K562 (cell line): Measurements from ENCODE around the gene FAM83E. TPM values are rescaled to one million over a fixed set of nuclear protein-coding genes. Genes with fewer than 3 reads are reported as not detected.
A peak's percentile ranks its signal among the peaks of the same experiment; 100 is the strongest.

Source experiments
- CREBBP ChIP-seq: IDR thresholded peaks from one replicate; pipeline ENCODE4 v1.6.1; 2012; ENCODE audit warnings: low read depth, mild to moderate bottlenecking, control low read depth, inconsistent platforms, low read length
- DNMT1 ChIP-seq: fragments of 450-650 bp; IDR thresholded peaks from 2 replicates; pipeline ENCODE4 v1.6.1; 2016; ENCODE audit warnings: antibody characterized with exemption, mild to moderate bottlenecking
- ELF1 ChIP-seq: fragments of 200-800 bp; sonication (Bioruptor generic); IDR thresholded peaks from 2 replicates; pipeline ENCODE4 v1.6.1; 2016; ENCODE audit warnings: missing genetic modification characterization, missing compliant biosample characterization
- HEY1 ChIP-seq: fragments of 250-450 bp; sonication (Bioruptor Pico); IDR thresholded peaks from 2 replicates; pipeline ENCODE4 v1.5.0; 2020; ENCODE audit warnings: mild to moderate bottlenecking, moderate library complexity, borderline replicate concordance
- TAF15 ChIP-seq: fragments of 200-400 bp; formaldehyde crosslinking; IDR thresholded peaks from 2 replicates; pipeline ENCODE4 v1.6.1; 2017; ENCODE audit warnings: mild to moderate bottlenecking, low read depth, low read length, moderate library complexity
- TRIM24 ChIP-seq, 2 experiments: fragments of 450-650 bp; IDR thresholded peaks; 2 replicates each; pipeline ENCODE4 v1.6.1; 2016
- ZBTB7A ChIP-seq: IDR thresholded peaks from 2 replicates; pipeline ENCODE4 v1.6.1; 2011; ENCODE audit warnings: low read depth, mild to moderate bottlenecking, low read length, moderate library complexity, borderline replicate concordance; ENCODE audit not compliant: control insufficient read depth
- ZEB2 ChIP-seq: fragments of 450-650 bp; IDR thresholded peaks from 2 replicates; pipeline ENCODE4 v1.6.1; 2016
- ZNF239 ChIP-seq: fragments of 250-450 bp; sonication (Bioruptor Pico); IDR thresholded peaks from 2 replicates; pipeline ENCODE4 v1.4.0; 2020; ENCODE audit warnings: mild to moderate bottlenecking
- ZNF253 ChIP-seq: fragments of 250-450 bp; sonication (Bioruptor Pico); conservative IDR thresholded peaks from 2 replicates; pipeline ENCODE4 v1.6.1; 2021; ENCODE audit warnings: mild to moderate bottlenecking
- ZNF764 ChIP-seq: fragments of 250-450 bp; sonication (Bioruptor Pico); IDR thresholded peaks from 2 replicates; pipeline ENCODE4 v1.4.0; 2020; ENCODE audit warnings: low read depth, mild to moderate bottlenecking, moderate library complexity
- polyA plus RNA-seq, 8 experiments: library from polyadenylated mRNA; depleted of rRNA in 4 of 8; stranded (reverse) in 5 of 8; unstranded in 3 of 8; fragments of >200 nt; fragmentation: Nextera tagmentation in 2 of 8; fragmentation: Illumina TruSeq in 1 of 8; extraction: Ambion mirVana in 2 of 8; extraction: Trizol in 1 of 8; gene quantifications; 2 replicates each; pipeline versions ENCODE4 v1.2.1 to v1.2.3, GENCODE V29; 2011 to 2014; ENCODE audit warnings: inconsistent platforms in 1 of 8, missing spikeins in 1 of 8
- total RNA-seq, 7 experiments: library from RNA; depleted of rRNA in 6 of 7; stranded (reverse); fragments of >200 nt in 6 of 7; fragmentation: Illumina TruSeq in 2 of 7; extraction: Trizol in 2 of 7; gene quantifications; 2 replicates each; pipeline versions ENCODE4 v1.2.1 to v1.2.3, GENCODE V29; 2011 to 2021; ENCODE audit warnings: low replicate concordance in 1 of 7
- TF ChIP-seq, protein P1 (sequence below), 2 experiments: fragments of 450-650 bp in 1 of 2; sonication (generic) in 1 of 2; formaldehyde crosslinking in 1 of 2; IDR thresholded peaks; 2 replicates each; pipeline versions ENCODE4 v1.7.1 to v1.9.0; 2016 to 2022; ENCODE audit warnings: inconsistent platforms in 1 of 2, mild to moderate bottlenecking in 1 of 2, missing genetic modification reagents in 1 of 2
- TF ChIP-seq, protein P2 (sequence below): fragments of 450-650 bp; formaldehyde crosslinking; IDR thresholded peaks from 2 replicates; pipeline ENCODE4 v1.4.0; 2020; ENCODE audit warnings: mild to moderate bottlenecking, moderate library complexity
- TF ChIP-seq, protein P3 (sequence below): fragments of 450-650 bp; IDR thresholded peaks from 2 replicates; pipeline ENCODE4 v1.6.1; 2016

Gene FAM83E
- total and polyA plus RNA-seq, 9 of the 15 experiments (the other 6 are each of a cell fraction or from before 2014, with no cell fraction given), result 0.15 to 0.87 (median 0.29) TPM; not detected in 4

DNA sequence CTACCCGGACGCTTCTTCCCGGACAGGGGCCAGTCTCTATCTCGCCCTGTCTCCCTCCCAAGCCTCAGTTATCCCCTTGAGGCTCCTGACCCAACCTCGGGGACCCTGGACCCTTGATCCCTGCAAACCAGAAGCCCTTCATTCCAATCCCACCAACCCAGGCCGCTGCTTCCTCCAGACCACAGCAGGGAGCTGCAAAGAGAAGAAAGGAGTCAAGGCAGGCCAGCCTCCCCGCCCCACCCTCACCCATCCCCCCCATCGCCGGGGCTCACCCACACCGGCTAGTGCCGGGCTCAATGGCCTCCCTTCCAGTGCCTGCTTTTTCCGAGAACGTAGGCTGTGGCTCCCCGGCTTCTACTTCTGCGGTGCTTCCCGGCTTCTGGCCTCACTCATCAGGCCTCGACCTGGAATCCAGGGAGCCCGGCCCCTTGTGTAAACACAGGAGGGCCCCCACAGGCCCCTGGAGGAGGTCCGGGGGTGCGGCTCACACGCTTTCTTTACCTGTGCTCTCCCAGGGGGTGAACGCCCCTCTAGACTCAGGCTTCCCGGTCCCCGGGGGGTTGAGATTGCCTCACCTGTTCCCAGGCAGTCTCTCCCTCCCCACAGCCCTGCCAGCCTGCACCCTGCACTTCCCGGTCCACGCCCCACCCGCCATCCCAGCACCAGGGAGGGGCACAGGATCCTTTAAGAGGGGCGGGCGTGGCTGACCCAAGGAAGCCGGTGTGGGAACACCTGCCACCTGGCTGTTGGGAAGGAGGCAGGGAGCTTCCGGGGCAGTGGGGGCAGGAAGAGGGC lies at the start of gene FAM83E (continued):
- TF ChIP-seq, protein P1, sequence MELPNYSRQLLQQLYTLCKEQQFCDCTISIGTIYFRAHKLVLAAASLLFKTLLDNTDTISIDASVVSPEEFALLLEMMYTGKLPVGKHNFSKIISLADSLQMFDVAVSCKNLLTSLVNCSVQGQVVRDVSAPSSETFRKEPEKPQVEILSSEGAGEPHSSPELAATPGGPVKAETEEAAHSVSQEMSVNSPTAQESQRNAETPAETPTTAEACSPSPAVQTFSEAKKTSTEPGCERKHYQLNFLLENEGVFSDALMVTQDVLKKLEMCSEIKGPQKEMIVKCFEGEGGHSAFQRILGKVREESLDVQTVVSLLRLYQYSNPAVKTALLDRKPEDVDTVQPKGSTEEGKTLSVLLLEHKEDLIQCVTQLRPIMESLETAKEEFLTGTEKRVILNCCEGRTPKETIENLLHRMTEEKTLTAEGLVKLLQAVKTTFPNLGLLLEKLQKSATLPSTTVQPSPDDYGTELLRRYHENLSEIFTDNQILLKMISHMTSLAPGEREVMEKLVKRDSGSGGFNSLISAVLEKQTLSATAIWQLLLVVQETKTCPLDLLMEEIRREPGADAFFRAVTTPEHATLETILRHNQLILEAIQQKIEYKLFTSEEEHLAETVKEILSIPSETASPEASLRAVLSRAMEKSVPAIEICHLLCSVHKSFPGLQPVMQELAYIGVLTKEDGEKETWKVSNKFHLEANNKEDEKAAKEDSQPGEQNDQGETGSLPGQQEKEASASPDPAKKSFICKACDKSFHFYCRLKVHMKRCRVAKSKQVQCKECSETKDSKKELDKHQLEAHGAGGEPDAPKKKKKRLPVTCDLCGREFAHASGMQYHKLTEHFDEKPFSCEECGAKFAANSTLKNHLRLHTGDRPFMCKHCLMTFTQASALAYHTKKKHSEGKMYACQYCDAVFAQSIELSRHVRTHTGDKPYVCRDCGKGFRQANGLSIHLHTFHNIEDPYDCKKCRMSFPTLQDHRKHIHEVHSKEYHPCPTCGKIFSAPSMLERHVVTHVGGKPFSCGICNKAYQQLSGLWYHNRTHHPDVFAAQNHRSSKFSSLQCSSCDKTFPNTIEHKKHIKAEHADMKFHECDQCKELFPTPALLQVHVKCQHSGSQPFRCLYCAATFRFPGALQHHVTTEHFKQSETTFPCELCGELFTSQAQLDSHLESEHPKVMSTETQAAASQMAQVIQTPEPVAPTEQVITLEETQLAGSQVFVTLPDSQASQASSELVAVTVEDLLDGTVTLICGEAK (IDR thresholded peaks at IDR 0.05), result no peak
- TF ChIP-seq, protein P1 (CRISPR knock-in tag; IDR thresholded peaks at IDR 0.05), result no peak
- TF ChIP-seq ZNF253 (peak; percentile 83; the same call in 1 of the 2 replicates), TAF15 (0 out of 2 replicates have a peak, but pooled peaks have one; percentile 20), ZEB2 (0 out of 2 replicates have a peak, but pooled peaks have one; percentile 17), ZBTB7A (peak; percentile 52; the same call in 1 of the 2 replicates), TRIM24 (IDR thresholded peaks at IDR 0.05) (peak in 1 of 2 experiments; percentile 39; a peak in 1 of 4 replicates), ZNF764 (CRISPR knock-in tag) (no peak), DNMT1 (no peak), HEY1 (CRISPR knock-in tag) (no peak), CREBBP (no peak), ZNF239 (CRISPR knock-in tag) (no peak), ELF1 (tag) (no peak)
- TF ChIP-seq, protein P2, sequence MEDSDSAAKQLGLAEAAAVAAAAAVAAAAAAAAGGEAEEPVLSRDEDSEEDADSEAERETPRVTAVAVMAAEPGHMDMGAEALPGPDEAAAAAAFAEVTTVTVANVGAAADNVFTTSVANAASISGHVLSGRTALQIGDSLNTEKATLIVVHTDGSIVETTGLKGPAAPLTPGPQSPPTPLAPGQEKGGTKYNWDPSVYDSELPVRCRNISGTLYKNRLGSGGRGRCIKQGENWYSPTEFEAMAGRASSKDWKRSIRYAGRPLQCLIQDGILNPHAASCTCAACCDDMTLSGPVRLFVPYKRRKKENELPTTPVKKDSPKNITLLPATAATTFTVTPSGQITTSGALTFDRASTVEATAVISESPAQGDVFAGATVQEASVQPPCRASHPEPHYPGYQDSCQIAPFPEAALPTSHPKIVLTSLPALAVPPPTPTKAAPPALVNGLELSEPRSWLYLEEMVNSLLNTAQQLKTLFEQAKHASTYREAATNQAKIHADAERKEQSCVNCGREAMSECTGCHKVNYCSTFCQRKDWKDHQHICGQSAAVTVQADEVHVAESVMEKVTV (CRISPR knock-in tag), result no peak
- TF ChIP-seq, protein P3, sequence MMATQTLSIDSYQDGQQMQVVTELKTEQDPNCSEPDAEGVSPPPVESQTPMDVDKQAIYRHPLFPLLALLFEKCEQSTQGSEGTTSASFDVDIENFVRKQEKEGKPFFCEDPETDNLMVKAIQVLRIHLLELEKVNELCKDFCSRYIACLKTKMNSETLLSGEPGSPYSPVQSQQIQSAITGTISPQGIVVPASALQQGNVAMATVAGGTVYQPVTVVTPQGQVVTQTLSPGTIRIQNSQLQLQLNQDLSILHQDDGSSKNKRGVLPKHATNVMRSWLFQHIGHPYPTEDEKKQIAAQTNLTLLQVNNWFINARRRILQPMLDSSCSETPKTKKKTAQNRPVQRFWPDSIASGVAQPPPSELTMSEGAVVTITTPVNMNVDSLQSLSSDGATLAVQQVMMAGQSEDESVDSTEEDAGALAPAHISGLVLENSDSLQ, result no peak
